Measurements from ENCODE around the gene EPB42.
"Not testable (repeated sequence)": the region's sequence is repeated elsewhere in the genome, so short reads cannot be mapped to it uniquely, and the experiment has no call there.

The EPB42 gene

GRCh38 chr15:43185157-43186002 lies 35.4 kb downstream of the EPB42 start, which contains the start of gene CCNDBP1:
CCNDBP1 (plus strand) TSS chr15:43185403; CDS start chr15:43185499, 96 bp downstream.
- peak; percentile 85 to 93 for DNase-seq (ENCODE audit: low read depth in 2 of 2)

- DNase-seq (ENCODE audit: low read depth in 2 of 2) = no peak
Observed at GRCh38 chr15:43184407-43185124, 36.3 kb downstream of the EPB42 start.

- DNase-seq (ENCODE audit: low read depth in 2 of 2) = no peak
Observed at GRCh38 chr15:43183270-43183669, 37.5 kb downstream of the EPB42 start.

- DNase-seq (ENCODE audit: low read depth in 2 of 2) = not testable (repeated sequence)
Observed at GRCh38 chr15:43177147-43177546, 43.7 kb downstream of the EPB42 start.

- DNase-seq (ENCODE audit: low read depth in 2 of 2) = not testable (repeated sequence)
Observed at GRCh38 chr15:43175656-43176309, 45.0 kb downstream of the EPB42 start.

- DNase-seq (ENCODE audit: low read depth in 2 of 2) = no peak
Observed at GRCh38 chr15:43169888-43170287, 50.9 kb downstream of the EPB42 start.

- DNase-seq (ENCODE audit: low read depth in 2 of 2) = no peak
Observed at GRCh38 chr15:43168192-43169107, 52.4 kb downstream of the EPB42 start.

- DNase-seq (ENCODE audit: low read depth in 2 of 2) = not testable (repeated sequence)
Observed at GRCh38 chr15:43167261-43167660, 53.6 kb downstream of the EPB42 start.

- DNase-seq (ENCODE audit: low read depth in 2 of 2) = no peak
Observed at GRCh38 chr15:43165801-43166325, 55.0 kb downstream of the EPB42 start.

- DNase-seq (ENCODE audit: low read depth in 2 of 2) = no peak
Observed at GRCh38 chr15:43153269-43153668, 67.5 kb downstream of the EPB42 start.

- no peak for DNase-seq (ENCODE audit: low read depth in 2 of 2)
Observed at GRCh38 chr15:43151688-43152087, 69.1 kb downstream of the EPB42 start.

- no peak for DNase-seq (ENCODE audit: low read depth in 2 of 2)
Observed at GRCh38 chr15:43150191-43150929, 70.5 kb downstream of the EPB42 start.

All from stimulated activated CD4-positive, alpha-beta T cell treated with anti-CD3 and anti-CD28 coated beads, Interleukin-4, amount 100 ng/mL, for 48 hours (primary cell).